DND-41 (cell line): ENCODE data around the gene VSIG10L2.
A peak's percentile ranks its signal among the peaks of the same experiment; 100 is the strongest.

Source experiments
- ATAC-seq: fragments of 200-7000 bp; cut with Tn5 transposase; 3 replicates; pipeline ENCODE4 v1.9.1; 2021; ENCODE audit warnings: low read depth; ENCODE audit not compliant: insufficient read depth
- DNase-seq: peaks from one replicate; pipeline ENCODE4 v3.0.0-alpha.2; 2020
- H2AFZ ChIP-seq: 2 replicates; pipeline ENCODE4 v1.6.0; 2012; ENCODE audit warnings: low read depth, low read length
- H3K27ac ChIP-seq: 2 replicates; pipeline ENCODE4 v1.5.1; 2012; ENCODE audit warnings: low read length, inconsistent platforms
- H3K27me3 ChIP-seq: fragments of 200-600 bp; sonication (generic); 2 replicates; pipeline ENCODE4 v1.6.0; 2012; ENCODE audit warnings: low read length, mild to moderate bottlenecking, inconsistent platforms; ENCODE audit not compliant: insufficient read depth, poor library complexity
- H3K36me3 ChIP-seq: 2 replicates; pipeline ENCODE4 v1.5.1; 2012; ENCODE audit warnings: low read length, inconsistent platforms; ENCODE audit not compliant: insufficient read depth
- H3K4me1 ChIP-seq: 2 replicates; pipeline ENCODE4 v1.5.1; 2012; ENCODE audit warnings: mild to moderate bottlenecking, low read length; ENCODE audit not compliant: insufficient read depth
- H3K4me2 ChIP-seq: 2 replicates; pipeline ENCODE4 v1.6.0; 2012; ENCODE audit warnings: mild to moderate bottlenecking, moderate library complexity, low read length, inconsistent platforms; ENCODE audit not compliant: insufficient read depth
- H3K4me3 ChIP-seq, 2 experiments: fragments of 200-600 bp in 1 of 2; shearing (Covaris generic) in 1 of 2; 2 replicates each; pipeline ENCODE4 v1.5.1; 2012 to 2016; ENCODE audit warnings: inconsistent platforms in 2 of 2, low read length in 2 of 2, mild to moderate bottlenecking in 2 of 2, low read depth in 1 of 2, moderate library complexity in 1 of 2
- H3K79me2 ChIP-seq: 2 replicates; pipeline ENCODE4 v1.6.0; 2012; ENCODE audit warnings: low read length, inconsistent platforms; ENCODE audit not compliant: insufficient read depth
- H3K9ac ChIP-seq: 2 replicates; pipeline ENCODE4 v1.6.0; 2012; ENCODE audit warnings: low read depth, mild to moderate bottlenecking, inconsistent platforms, low read length, moderate library complexity
- H3K9me3 ChIP-seq: 2 replicates; pipeline ENCODE4 v1.5.1; 2012; ENCODE audit warnings: low read length, moderate library complexity, mild to moderate bottlenecking, inconsistent platforms; ENCODE audit not compliant: insufficient read depth, severe bottlenecking
- H4K20me1 ChIP-seq: 2 replicates; pipeline ENCODE4 v1.6.0; 2012; ENCODE audit warnings: low read length; ENCODE audit not compliant: insufficient read depth
- CTCF ChIP-seq: IDR thresholded peaks from 2 replicates; pipeline ENCODE4 v1.5.1; 2012; ENCODE audit warnings: borderline replicate concordance, low read length, moderate library complexity, mild to moderate bottlenecking; ENCODE audit not compliant: poor library complexity, severe bottlenecking; ENCODE audit errors: extremely low read depth
- EZH2 ChIP-seq: IDR thresholded peaks from 3 replicates; pipeline ENCODE4 v1.6.1; 2012; ENCODE audit warnings: borderline replicate concordance, low read depth, mild to moderate bottlenecking, moderate library complexity, low read length, inconsistent platforms; ENCODE audit not compliant: severe bottlenecking

The VSIG10L2 gene

GRCh38 chr11:125947419-125948277, 1.8 kb downstream of the VSIG10L2 start:
- no peak overlapping the region for H2AFZ ChIP-seq
- no peaks in the 10 kb centered on the region for H3K36me3 ChIP-seq
- no peak overlapping the region for H3K9ac ChIP-seq
- no peak overlapping the region for H3K4me3 ChIP-seq
- ATAC-seq (peak; percentile 67), DNase-seq (peak; percentile 16)
- TF ChIP-seq EZH2 (no peak), CTCF (no peak)
- no peaks in the 10 kb centered on the region for H3K9me3 ChIP-seq
- no peaks in the 10 kb centered on the region; the same call in 1 of the 2 replicates for H3K4me1 ChIP-seq
- no peaks in the 10 kb centered on the region for H3K79me2 ChIP-seq
- no peak overlapping the region for H3K4me2 ChIP-seq
- no peaks in the 10 kb centered on the region for H4K20me1 ChIP-seq
- H3K27ac ChIP-seq, result no peak overlapping the region
- no peaks in the 10 kb centered on the region for H3K27me3 ChIP-seq

- H3K9me3 ChIP-seq, result no peaks in the 10 kb centered on the region
- ATAC-seq, result no peak
- H3K9ac ChIP-seq, result no peak overlapping the region
- no peak overlapping the region for H3K4me3 ChIP-seq
- H2AFZ ChIP-seq, result no peak overlapping the region
- no peaks in the 10 kb centered on the region for H4K20me1 ChIP-seq
- DNase-seq, result no peak
- H3K4me1 ChIP-seq, result no peaks in the 10 kb centered on the region; the same call in 1 of the 2 replicates
- H3K4me2 ChIP-seq, result no peak overlapping the region
- H3K36me3 ChIP-seq, result no peaks in the 10 kb centered on the region
- no peaks in the 10 kb centered on the region for H3K79me2 ChIP-seq
- TF ChIP-seq EZH2, result no peak
- no peak for TF ChIP-seq CTCF
- H3K27ac ChIP-seq, result no peak overlapping the region
- no peaks in the 10 kb centered on the region for H3K27me3 ChIP-seq
These were observed 2.6 kb downstream of the VSIG10L2 start for GRCh38 chr11:125948278-125949051.

- Histone ChIP-seq H3K4me2 (no peak overlapping the region), H3K9me3 (no peaks in the 10 kb centered on the region), H3K36me3 (no peaks in the 10 kb centered on the region), H3K27me3 (no peaks in the 10 kb centered on the region), H4K20me1 (no peaks in the 10 kb centered on the region), H3K9ac (no peak overlapping the region), H3K27ac (no peak overlapping the region), H3K79me2 (no peaks in the 10 kb centered on the region), H3K4me3 (no peak overlapping the region), H3K4me1 (no peaks in the 10 kb centered on the region; the same call in 1 of the 2 replicates), H2AFZ (no peak overlapping the region)
- no peak for DNase-seq
- TF ChIP-seq CTCF (no peak), EZH2 (no peak)
- ATAC-seq, result no peak
These were observed 3.7 kb downstream of the VSIG10L2 start for GRCh38 chr11:125949271-125950177.
